GM19023 (cell line): Measurements from ENCODE around the gene SAXO1.
A peak's percentile ranks its signal among the peaks of the same experiment; 100 is the strongest.
"Not testable (repeated sequence)": the region's sequence is repeated elsewhere in the genome, so short reads cannot be mapped to it uniquely, and the experiment has no call there.

ENCODE experiments used
- ATAC-seq: cut with Tn5 transposase; IDR thresholded peaks from one replicate; pipeline ENCODE4 v1.9.1; 2021; ENCODE audit warnings: mild to moderate bottlenecking, moderate library complexity; ENCODE audit not compliant: unreplicated experiment

Gene SAXO1, protein sequence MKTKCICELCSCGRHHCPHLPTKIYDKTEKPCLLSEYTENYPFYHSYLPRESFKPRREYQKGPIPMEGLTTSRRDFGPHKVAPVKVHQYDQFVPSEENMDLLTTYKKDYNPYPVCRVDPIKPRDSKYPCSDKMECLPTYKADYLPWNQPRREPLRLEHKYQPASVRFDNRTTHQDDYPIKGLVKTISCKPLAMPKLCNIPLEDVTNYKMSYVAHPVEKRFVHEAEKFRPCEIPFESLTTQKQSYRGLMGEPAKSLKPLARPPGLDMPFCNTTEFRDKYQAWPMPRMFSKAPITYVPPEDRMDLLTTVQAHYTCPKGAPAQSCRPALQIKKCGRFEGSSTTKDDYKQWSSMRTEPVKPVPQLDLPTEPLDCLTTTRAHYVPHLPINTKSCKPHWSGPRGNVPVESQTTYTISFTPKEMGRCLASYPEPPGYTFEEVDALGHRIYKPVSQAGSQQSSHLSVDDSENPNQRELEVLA

DNA sequence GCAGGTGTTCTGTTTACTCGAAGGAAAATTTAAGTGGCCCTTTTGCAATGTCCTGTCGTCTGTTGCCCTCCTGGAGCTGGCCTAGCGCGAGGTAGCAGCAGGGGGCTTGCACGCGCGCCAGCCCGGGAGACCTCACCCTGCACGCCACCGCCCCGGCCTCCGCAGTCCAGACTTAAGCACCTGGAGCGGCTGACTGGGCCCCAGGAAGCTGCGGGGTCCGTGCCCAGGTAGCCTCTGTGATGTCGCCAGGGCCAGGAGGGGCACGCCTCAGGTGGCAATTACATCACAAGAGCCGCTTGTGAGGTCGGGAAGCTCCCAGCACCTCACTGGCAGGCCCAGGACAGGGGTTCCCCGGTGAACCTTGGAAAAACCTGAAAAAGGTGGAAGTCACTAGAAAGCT, at the start of gene SAXO1:
Gene SAXO1, minus strand, starts transcription at position 195 of the 400 bp plus-strand sequence. CDS start 301 bp downstream, outside the sequence.
- no peak for ATAC-seq

DNA sequence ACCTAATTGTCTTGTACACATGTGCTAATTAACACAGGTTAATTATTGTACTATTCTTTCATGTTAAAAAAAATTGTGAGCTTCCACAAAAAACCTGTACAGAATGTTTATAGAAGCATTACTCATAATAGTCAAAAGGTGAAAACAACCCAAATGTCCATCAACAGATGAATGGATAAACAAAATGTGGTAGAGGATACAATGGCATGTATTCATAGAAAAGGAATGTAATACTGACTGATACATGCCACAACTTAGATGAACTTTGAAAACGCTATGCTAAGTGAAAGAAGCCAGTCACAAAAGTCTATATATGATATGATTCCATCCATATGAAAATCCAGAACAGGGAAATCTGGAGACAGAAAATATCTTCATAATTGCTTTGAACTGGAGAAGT, 41.8 kb upstream of the SAXO1 start:
- ATAC-seq, result no peak

- ATAC-seq, result no peak
Measured at GRCh38 chr9:19074229-19074628, 41.2 kb upstream of the SAXO1 start.

- no peak for ATAC-seq
Measured at GRCh38 chr9:19057033-19057432, 24.0 kb upstream of the SAXO1 start.

DNA sequence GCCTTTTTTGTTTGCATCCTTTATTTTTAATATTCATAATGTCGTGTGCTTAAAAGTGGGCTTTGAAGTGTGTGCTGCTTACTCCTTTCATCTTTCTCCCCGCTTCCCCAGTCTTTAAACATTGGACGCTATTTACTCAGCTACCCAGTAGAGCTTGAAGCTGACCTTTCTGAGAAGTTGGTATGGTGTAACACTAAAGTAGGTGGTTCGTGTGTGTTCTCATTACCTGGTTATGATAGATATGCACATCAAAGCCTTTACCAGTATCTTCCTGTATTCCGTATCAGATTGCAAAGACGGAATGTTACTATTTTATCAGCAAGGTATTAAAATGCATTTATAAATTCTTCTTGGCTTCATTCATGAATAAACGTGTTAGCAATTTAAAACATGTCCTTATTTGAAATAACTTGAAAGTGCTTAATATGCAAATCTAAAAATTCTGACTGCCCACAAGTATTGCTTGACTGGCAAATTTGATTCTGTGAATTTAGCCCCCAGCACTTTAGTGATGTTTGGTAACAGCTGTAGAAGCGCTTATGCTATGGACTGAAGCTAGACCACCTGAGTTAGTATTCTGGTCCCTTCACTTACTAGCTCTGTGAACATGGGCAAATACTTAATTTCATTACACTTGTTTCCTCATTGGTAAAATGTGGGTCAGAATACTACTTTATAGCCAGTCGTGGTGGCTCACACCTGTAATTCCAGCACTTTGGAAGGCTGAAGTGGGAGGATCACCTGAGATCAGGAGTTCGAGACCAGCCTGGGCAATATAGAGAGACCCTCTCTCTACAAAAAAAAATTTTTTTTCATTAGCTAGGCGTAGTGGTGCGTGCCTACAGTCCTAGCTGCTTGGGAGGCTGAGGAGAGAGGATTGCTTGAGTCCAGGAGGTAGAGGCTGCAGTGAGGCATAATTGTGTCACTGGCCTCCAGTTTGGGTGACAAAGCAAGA, 17.9 kb upstream of the SAXO1 start:
- no peak for ATAC-seq

- no peak for ATAC-seq
Measured at GRCh38 chr9:19049917-19050636, 17.1 kb upstream of the SAXO1 start.

DNA sequence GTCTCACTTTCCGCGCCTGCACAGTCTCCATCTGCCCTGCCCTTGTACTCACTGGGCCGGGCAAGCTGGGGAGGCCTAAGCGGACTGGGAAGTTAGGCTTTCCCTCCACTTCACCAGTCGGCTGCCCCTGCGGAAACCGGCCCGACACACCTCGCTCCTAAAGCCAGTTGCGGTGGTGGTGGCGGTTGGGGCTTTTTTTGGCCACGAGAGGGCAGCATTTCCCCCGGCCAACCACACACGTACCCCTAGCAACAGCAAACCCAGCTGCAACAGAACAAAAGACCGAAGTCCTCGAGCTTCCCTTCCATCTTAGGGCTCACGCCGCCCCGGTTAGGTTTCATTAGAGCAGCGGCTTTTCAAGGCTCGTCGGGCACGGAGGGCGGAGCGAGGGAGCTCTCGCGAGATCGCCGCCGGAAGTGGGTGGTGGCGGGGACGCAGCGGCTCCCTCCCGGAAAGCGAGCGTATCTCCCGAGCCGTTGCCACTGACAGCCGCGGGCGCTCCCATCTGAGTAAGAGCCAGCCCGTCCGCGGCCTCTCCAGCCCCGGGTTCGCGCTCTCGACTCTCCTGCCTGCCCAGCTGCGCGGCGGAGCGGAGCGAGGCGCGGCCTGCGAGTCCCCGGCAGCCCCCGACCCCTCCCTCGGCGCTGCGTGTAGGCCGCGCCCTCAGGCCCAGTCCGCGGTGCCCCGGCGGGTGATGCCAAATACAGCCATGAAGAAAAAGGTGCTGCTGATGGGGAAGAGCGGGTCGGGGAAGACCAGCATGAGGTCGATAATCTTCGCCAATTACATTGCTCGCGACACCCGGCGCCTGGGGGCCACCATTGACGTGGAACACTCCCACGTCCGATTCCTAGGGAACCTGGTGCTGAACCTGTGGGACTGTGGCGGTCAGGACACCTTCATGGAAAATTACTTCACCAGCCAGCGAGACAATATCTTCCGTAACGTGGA, 16.2 kb upstream of the SAXO1 start, which contains the start of gene RRAGA:
Gene RRAGA, plus strand, starts transcription at position 462 of the 951 bp plus-strand sequence. Its CDS starts 233 bp downstream, at position 695.
- ATAC-seq, result peak; percentile 90

DNA sequence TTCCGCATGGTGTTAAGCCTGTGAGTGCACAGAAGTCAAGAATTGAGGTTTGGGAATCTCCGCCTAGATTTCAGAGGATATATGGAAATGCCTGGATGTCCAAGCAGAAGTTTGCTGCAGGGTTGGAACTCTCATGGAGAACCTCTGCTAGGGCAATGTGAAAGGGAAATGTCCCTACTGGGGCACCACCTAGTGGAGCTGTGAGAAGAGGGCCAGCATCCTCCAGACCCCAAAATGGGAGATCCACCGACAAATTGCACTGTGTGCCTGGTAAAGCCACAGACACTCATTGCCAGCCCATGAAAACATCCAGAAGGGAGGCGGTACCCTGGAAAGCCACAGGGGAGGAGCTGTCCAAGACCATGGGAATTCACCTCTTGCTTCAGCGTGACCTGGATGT, 3.6 kb upstream of the SAXO1 start:
- ATAC-seq, result no peak

DNA sequence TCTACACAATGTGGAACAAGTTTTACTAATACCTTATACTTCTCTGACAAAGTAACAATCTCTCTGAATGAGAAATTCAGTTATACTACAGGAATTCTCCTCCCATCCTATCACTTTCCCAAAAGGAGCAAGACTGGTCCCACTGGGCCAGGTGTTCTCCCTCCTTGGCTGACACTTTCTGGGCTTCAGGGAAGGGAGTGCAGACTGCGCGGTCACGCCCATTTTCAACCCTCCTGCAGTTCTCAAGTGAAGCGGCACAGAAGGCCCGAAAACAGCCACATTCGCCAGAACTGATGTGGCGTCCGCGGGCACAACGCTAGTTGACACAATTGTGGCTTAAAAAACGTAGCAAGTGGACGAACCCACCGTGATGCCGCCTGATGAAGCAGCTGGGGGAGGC, 603 bp downstream of the SAXO1 start:
- ATAC-seq, result no peak

GRCh38 chr9:19030899-19031298, 2.1 kb downstream of the SAXO1 start:
- ATAC-seq, result peak; percentile 67

DNA sequence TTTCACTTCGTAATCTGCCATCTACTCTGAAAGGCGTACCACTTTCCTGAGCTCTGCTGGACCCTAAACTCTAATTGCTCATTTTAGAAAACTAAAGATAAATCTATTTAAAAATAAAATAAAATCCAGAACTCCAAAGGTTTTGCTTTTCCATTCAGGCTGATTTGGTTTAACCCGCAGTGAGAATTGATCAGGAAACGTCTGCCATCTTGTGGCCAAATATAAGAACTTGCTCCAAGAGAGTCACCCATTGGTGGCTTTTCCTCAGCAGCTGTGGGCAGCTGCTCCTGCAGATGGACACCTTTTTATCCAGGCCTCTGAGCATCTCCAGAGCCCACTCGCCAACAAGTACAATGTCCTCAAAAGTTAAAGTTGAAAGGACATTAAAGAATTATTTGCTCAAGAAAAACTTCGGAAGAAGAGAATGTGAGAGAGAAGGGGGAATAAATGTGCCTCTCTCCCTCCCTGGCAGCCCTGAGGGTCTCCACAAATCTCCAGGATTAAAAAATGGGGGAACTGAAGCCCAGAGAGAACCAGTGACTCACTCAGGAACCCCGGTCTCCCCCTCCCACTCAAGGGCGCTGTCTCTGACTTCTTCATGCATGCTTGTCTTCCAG, 4.1 kb downstream of the SAXO1 start:
- ATAC-seq, result no peak

DNA sequence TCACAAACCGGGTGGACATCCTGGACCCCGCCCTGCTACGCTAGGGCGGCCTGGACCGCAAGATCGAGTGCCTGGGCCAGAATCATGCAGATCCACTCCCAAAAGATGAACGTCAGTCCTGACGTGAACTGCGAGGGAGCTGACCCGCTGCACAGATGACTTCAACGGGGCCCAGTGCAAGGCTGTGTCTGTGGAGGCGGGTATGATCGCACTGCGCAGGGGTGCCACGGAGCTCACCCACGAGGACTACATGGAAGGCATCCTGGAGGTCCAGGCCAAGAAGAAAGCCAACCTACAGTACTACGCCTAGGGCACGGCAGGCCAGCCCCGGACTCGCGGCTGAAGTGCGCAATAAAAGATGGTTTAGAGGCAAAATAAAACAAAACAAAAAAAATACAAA, 5.2 kb downstream of the SAXO1 start:
- ATAC-seq, result no peak

- ATAC-seq, result no peak
Measured at GRCh38 chr9:19026375-19026774, 6.6 kb downstream of the SAXO1 start.

DNA sequence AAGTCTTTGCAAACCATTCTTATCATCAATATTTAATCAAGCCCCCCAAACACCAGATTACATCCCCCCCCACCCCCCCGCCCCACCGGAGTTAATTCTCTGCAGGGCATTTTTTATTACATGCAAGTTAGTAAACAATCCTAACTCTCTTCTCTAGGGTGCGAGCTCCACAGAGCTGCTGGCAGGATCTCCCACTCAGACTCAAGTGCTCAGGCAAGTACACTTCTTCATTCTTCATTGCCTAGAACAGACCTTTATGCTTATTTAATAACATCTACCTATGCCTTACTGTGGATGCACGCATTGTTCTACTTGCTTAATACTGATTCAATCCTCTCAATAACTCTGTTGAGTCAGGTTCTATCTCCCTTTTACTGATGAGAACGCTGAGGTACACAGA, 9.9 kb downstream of the SAXO1 start:
- no peak for ATAC-seq

DNA sequence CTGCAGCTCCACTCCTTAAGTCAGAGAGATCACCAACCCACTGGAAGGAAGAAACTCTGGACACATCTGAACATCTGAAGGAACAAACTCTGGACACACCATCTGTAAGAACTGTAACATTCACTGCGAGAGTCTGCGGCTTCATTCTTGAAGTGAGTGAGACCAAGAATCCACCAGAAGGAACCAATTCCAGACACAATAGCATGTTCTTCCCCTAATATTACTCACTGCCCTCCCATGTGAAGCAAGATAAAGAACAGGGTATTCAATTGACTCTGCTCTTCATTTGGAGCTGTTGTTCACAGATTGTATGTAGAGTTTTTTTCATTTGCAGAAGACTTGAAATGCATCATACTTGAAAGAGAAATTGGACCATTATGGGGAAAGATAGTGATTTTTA, 10.8 kb downstream of the SAXO1 start:
- no peak for ATAC-seq

DNA sequence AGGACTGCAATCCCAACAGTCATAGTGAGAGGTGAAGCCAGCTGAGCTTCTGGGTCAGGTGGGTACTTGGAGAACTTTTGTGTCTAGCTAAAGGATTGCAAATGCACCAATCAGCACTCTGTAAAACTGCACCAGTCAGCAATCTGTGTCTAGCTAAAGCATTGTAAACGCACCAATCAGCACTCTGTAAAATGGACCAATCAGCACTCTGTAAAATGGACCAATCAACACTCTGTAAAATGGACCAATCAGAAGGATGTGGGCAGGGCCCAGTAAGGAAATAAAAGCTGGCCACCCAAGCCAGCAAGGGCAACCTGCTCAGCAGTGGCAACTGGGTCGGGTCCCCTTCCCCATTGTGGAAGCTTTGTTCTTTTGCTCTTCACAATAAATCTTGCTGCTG, 11.4 kb downstream of the SAXO1 start:
- ATAC-seq, result not testable (repeated sequence)

DNA sequence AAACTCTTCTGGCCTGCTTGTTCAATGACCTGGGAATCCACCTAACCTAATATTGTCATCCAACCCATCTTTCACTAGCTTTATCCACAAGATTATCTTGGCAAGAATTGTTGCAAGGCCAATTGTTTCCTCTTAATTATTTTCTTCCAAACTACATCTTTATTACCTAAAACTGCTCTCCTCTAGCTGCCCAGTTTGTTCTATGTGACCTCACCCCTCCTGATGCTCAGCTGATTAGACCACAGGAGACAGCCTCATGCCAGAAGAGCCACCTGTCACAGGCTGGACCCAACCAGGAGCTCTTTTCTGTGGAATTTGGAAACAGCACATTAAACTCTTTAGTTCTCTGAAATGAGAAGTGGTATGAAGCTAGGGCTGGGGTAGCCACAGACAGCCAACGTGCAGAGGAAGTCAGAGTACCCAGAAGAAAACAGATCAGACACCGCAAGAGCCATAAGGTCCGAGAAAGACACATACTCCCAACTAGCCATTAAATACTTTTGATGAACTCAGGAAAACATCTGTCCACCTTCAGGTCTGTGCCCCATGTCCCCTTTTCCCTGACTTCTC, 12.0 kb downstream of the SAXO1 start:
- ATAC-seq, result no peak

DNA sequence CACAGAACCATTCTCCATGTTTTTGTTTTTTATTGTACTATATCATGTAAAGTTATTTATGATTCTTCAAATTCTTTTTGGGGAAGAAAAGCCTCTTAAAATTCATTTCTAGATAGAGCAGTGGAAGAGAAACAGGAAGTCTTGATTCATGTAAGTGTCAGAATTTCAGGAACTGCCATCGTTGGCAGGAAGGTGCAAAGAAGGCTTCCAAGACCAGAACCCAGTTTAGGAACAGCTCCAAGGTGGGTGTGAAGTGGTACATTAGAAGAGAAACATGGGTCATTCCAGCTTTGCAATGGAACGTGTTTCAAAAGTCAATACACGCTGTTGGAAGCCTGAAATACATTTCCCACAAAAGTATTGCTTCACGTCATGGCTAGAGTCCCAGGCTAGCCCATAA, 14.8 kb downstream of the SAXO1 start:
- no peak for ATAC-seq

GRCh38 chr9:19009391-19009965, 23.5 kb downstream of the SAXO1 start:
- no peak for ATAC-seq
